GM12874 (cell line): Measurements from ENCODE around the gene MATN3.

ENCODE experiments used
- CTCF ChIP-seq: IDR thresholded peaks from 2 replicates; pipeline ENCODE4 v1.5.1; 2011; ENCODE audit warnings: low read depth, mild to moderate bottlenecking, control low read depth, low read length, moderate library complexity; ENCODE audit not compliant: insufficient read depth

MATN3 gene

GRCh38 chr2:20012282-20013125 lies at the start of gene MATN3:
MATN3 (minus strand) TSS chr2:20012668; CDS start chr2:20012631, 37 bp downstream.
- TF ChIP-seq CTCF: no peak

- TF ChIP-seq CTCF: no peak
Measured at GRCh38 chr2:20061940-20062339, 49.5 kb upstream of the MATN3 start.

- TF ChIP-seq CTCF: no peak
Measured at GRCh38 chr2:20061476-20061875, 49.0 kb upstream of the MATN3 start.

- no peak for TF ChIP-seq CTCF
Measured at GRCh38 chr2:20060106-20060505, 47.6 kb upstream of the MATN3 start.

GRCh38 chr2:20057268-20057667 lies 44.8 kb upstream of the MATN3 start:
- no peak for TF ChIP-seq CTCF

GRCh38 chr2:20054931-20055330 lies 42.5 kb upstream of the MATN3 start:
- TF ChIP-seq CTCF: no peak

- no peak for TF ChIP-seq CTCF
Measured at GRCh38 chr2:20054119-20054518, 41.7 kb upstream of the MATN3 start.
